GM12874 (cell line): Measurements from ENCODE around the gene DPP3.
A peak's percentile ranks its signal among the peaks of the same experiment; 100 is the strongest.

Experiments
- CTCF ChIP-seq: IDR thresholded peaks from 2 replicates; pipeline ENCODE4 v1.5.1; 2011; ENCODE audit warnings: low read depth, mild to moderate bottlenecking, control low read depth, low read length, moderate library complexity; ENCODE audit not compliant: insufficient read depth

DPP3 gene

GRCh38 chr11:66532784-66533183 lies 52.5 kb downstream of the DPP3 start:
- no peak for TF ChIP-seq CTCF

- no peak for TF ChIP-seq CTCF
Observed at GRCh38 chr11:66539170-66539869, 59.1 kb downstream of the DPP3 start.

- TF ChIP-seq CTCF = no peak
Observed at GRCh38 chr11:66539870-66540213, 59.6 kb downstream of the DPP3 start.

GRCh38 chr11:66541892-66542291 lies 61.7 kb downstream of the DPP3 start:
- no peak for TF ChIP-seq CTCF

- TF ChIP-seq CTCF = no peak
Observed at GRCh38 chr11:66542362-66542761, 62.1 kb downstream of the DPP3 start.

GRCh38 chr11:66543263-66544107 lies 63.3 kb downstream of the DPP3 start:
- peak; percentile 70 for TF ChIP-seq CTCF

- no peak for TF ChIP-seq CTCF
Observed at GRCh38 chr11:66545701-66546367, 65.6 kb downstream of the DPP3 start, which contains the start of gene ZDHHC24. Gene ZDHHC24, minus strand, starts transcription at chr11:66546048. Its CDS starts 45 bp downstream, at chr11:66546003.
